IMR-90 (cell line): ENCODE measurements around the gene IFNA4. TPM values are rescaled to one million over a fixed set of nuclear protein-coding genes. Genes with fewer than 3 reads are reported as not detected.
"Not testable (repeated sequence)": the region's sequence is repeated elsewhere in the genome, so short reads cannot be mapped to it uniquely, and the experiment has no call there.

ENCODE experiments used
- ATAC-seq: fragments of 200-7000 bp; cut with Tn5 transposase; 2 replicates; pipeline ENCODE4 v1.9.1; 2020; ENCODE audit warnings: low read depth, mild to moderate bottlenecking, moderate library complexity
- BruUV-seq: library from RNA; stranded (reverse); fragments of 400-500 nt; replicated peaks from 2 replicates; lab custom pipeline; 2021; lab: Mats Ljungman, UMichigan
- CTCF ChIA-PET: fragments of 300-600 bp; formaldehyde crosslinking; extraction: SDS; loops from one replicate; lab custom pipeline; 2021; ENCODE audit warnings: antibody characterized with exemption; lab: Yijun Ruan, JAX
- POLR2A ChIA-PET: fragments of 300-600 bp; sonication (Branson Sonifier 250); formaldehyde crosslinking; loops from one replicate; lab custom pipeline; 2022; ENCODE audit warnings: antibody characterized with exemption; ENCODE audit not compliant: unreplicated experiment; lab: Charles Lee
- DNase-seq: peaks from one replicate; pipeline ENCODE4 v3.0.0; 2013
- H2AFZ ChIP-seq: replicated peaks from 2 replicates; pipeline ENCODE3; 2013; ENCODE audit warnings: low read length, mild to moderate bottlenecking; ENCODE audit not compliant: poor library complexity
- H2AK5ac ChIP-seq: 2 replicates; pipeline ENCODE4 v1.6.1; 2013; ENCODE audit warnings: low read depth, low read length, inconsistent platforms
- H2AK9ac ChIP-seq: replicated peaks from 2 replicates; pipeline ENCODE3; 2013; ENCODE audit warnings: mild to moderate bottlenecking, low read depth, low read length, moderate library complexity; ENCODE audit not compliant: poor library complexity
- H2BK120ac ChIP-seq: 2 replicates; pipeline ENCODE4 v1.6.1; 2013; ENCODE audit warnings: low read depth, low read length, inconsistent platforms
- H2BK15ac ChIP-seq: 3 replicates; pipeline ENCODE4 v1.6.1; 2013; ENCODE audit warnings: low read depth, low read length, inconsistent platforms
- H2BK20ac ChIP-seq: 2 replicates; pipeline ENCODE4 v1.6.1; 2013; ENCODE audit warnings: low read depth, mild to moderate bottlenecking, inconsistent platforms, low read length, moderate library complexity
- H2BK5ac ChIP-seq: 2 replicates; pipeline ENCODE4 v1.6.1; 2013; ENCODE audit warnings: mild to moderate bottlenecking, low read depth, low read length, inconsistent platforms; ENCODE audit not compliant: poor library complexity, severe bottlenecking
- H3K14ac ChIP-seq: replicated peaks from 2 replicates; pipeline ENCODE4 v1.6.1; 2013; ENCODE audit warnings: low read depth, low read length, inconsistent platforms
- H3K18ac ChIP-seq: 2 replicates; pipeline ENCODE4 v1.6.1; 2013; ENCODE audit warnings: low read depth, low read length, control low read depth
- H3K23ac ChIP-seq: 2 replicates; pipeline ENCODE4 v1.6.1; 2013; ENCODE audit warnings: low read depth, low read length, inconsistent platforms
- H3K27ac ChIP-seq: 2 replicates; pipeline ENCODE4 v1.5.1; 2013; ENCODE audit warnings: mild to moderate bottlenecking, control low read depth, low read length; ENCODE audit not compliant: insufficient read depth
- H3K27me3 ChIP-seq: 2 replicates; pipeline ENCODE4 v1.6.1; 2013; ENCODE audit warnings: low read length; ENCODE audit not compliant: control insufficient read depth, insufficient read depth
- H3K36me3 ChIP-seq: 2 replicates; pipeline ENCODE4 v1.6.1; 2013; ENCODE audit warnings: low read length, mixed read lengths; ENCODE audit not compliant: control insufficient read depth, insufficient read depth
- H3K4ac ChIP-seq: 2 replicates; pipeline ENCODE4 v1.6.1; 2013; ENCODE audit warnings: low read depth, low read length, inconsistent platforms
- H3K4me1 ChIP-seq: 2 replicates; pipeline ENCODE4 v1.6.1; 2013; ENCODE audit warnings: low read length, mixed read lengths; ENCODE audit not compliant: control insufficient read depth, insufficient read depth
- H3K4me2 ChIP-seq: 2 replicates; pipeline ENCODE4 v1.6.1; 2013; ENCODE audit warnings: low read depth, mild to moderate bottlenecking, control low read depth, low read length, moderate library complexity
- H3K4me3 ChIP-seq: 2 replicates; pipeline ENCODE4 v1.5.1; 2013; ENCODE audit warnings: low read depth, mild to moderate bottlenecking, control low read depth, low read length, moderate library complexity; ENCODE audit not compliant: insufficient read depth
- H3K56ac ChIP-seq: 2 replicates; pipeline ENCODE4 v1.6.1; 2013; ENCODE audit warnings: low read length, inconsistent platforms; ENCODE audit not compliant: insufficient read depth; ENCODE audit errors: extremely low read depth
- H3K79me1 ChIP-seq, 2 experiments: 2 replicates each; pipeline ENCODE4 v1.6.1; 2013; ENCODE audit warnings: low read length in 2 of 2, inconsistent platforms in 1 of 2, low read depth in 1 of 2
- H3K9ac ChIP-seq: 2 replicates; pipeline ENCODE4 v1.6.1; 2013; ENCODE audit warnings: low read depth, low read length, control low read depth
- H3K9me1 ChIP-seq: 2 replicates; pipeline ENCODE4 v1.6.1; 2013; ENCODE audit warnings: low read length, inconsistent platforms; ENCODE audit not compliant: insufficient read depth
- H3K9me3 ChIP-seq: 2 replicates; pipeline ENCODE4 v1.6.1; 2013; ENCODE audit warnings: low read length; ENCODE audit not compliant: control insufficient read depth, insufficient read depth
- H4K20me1 ChIP-seq: 2 replicates; pipeline ENCODE4 v1.6.1; 2013; ENCODE audit warnings: low read length, inconsistent platforms; ENCODE audit not compliant: insufficient read depth
- H4K5ac ChIP-seq: 2 replicates; pipeline ENCODE4 v1.6.1; 2013; ENCODE audit warnings: mild to moderate bottlenecking, low read depth, low read length, control low read depth
- H4K8ac ChIP-seq, 2 experiments: 2 replicates each; pipeline ENCODE4 v1.6.1; 2013; ENCODE audit warnings: low read depth in 2 of 2, low read length in 2 of 2, control low read depth in 1 of 2, inconsistent platforms in 1 of 2
- H4K91ac ChIP-seq: 2 replicates; pipeline ENCODE4 v1.6.1; 2013; ENCODE audit warnings: low read depth, low read length, inconsistent platforms; ENCODE audit not compliant: insufficient read depth
- BHLHE40 ChIP-seq: fragments of 150-350 bp; IDR thresholded peaks from 2 replicates; pipeline ENCODE4 v1.6.1; 2016; ENCODE audit warnings: mild to moderate bottlenecking, low read depth, low read length
- POLR2A ChIP-seq: IDR thresholded peaks from 2 replicates; pipeline ENCODE4 v1.6.1; 2012; ENCODE audit warnings: mild to moderate bottlenecking, low read depth, low read length
- WGBS, 2 experiments: methylation state at CpG; one replicate each; pipeline versions ENCODE4 v1.1.5 to v1.1.7; 2013; ENCODE audit warnings: missing lambda C conversion rate in 2 of 2; ENCODE audit not compliant: insufficient read length in 1 of 2; ENCODE audit errors: extremely low coverage in 2 of 2; 5-methylcytosine and 5-hydroxymethylcytosine counted together
- dilution Hi-C: fragments of 300-500 bp; cut with HindIII; formaldehyde crosslinking; loops from one replicate; pipeline ENCODE4 v1.14.3; 2018; ENCODE audit warnings: low sequenced_read_pairs; ENCODE audit not compliant: unreplicated experiment
- in situ Hi-C: fragments of 300-500 bp; cut with MboI; formaldehyde crosslinking; loops from 3 replicates; pipeline ENCODE4 v1.14.3; 2019; ENCODE audit warnings: low sequenced_read_pairs, inconsistent platforms, mixed read lengths
- intact Hi-C: fragments of 100-400 bp; cut with micrococcal nuclease; formaldehyde crosslinking; loops from 2 replicates; pipeline ENCODE4 v1.10.0; 2022
- polyA plus RNA-seq, 3 experiments: library from polyadenylated mRNA; depleted of rRNA; stranded (reverse); fragments of >200 nt; gene quantifications; 2 replicates each; pipeline ENCODE4 v1.2.3, GENCODE V29; 2012; ENCODE audit warnings: low replicate concordance in 1 of 3
- total RNA-seq: library from RNA; depleted of rRNA; stranded (reverse); fragments of >200 nt; gene quantifications from 2 replicates; pipeline ENCODE4 v1.2.3, GENCODE V29; 2012

Gene IFNA4
- total and polyA plus RNA-seq, 2 of the 4 experiments (the other 2 are of a cell fraction), result not detected

DNA sequence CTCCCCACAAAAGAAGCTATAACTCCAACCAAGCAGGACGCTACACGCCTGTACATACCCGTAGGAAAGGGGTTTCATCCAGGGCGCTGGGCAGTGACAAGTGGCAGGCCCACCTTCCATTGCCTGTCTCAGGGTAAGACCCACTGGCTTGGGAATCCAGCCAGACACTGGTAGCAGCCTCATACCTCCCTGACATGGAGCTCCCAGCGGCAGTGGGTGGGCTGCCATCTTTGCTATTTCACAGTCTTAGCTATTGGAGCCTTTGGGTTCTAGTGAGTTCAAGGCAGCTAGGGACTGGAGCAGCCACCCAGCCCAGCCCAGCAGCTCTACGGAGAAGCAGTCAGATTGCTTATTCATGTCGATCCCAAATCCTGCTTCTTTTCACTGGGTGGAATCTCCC is 22.9 kb upstream of the IFNA4 start:
- ChIA-PET CTCF (no interaction called here), POLR2A (no interaction called here)
- no peaks in the 10 kb centered on the region for H3K36me3 ChIP-seq
- ATAC-seq (no peak), DNase-seq (no peak)
- H3K18ac ChIP-seq, result no peak overlapping the region
- in situ Hi-C loops (loop anchor here (25.0 kb wide), 1 partner anchor 577 kb away; no protein-coding TSS in a partner anchor), intact Hi-C loops (no loop called here), dilution Hi-C loops (no loop called here)
- 55% methylated on average over 5 of the region's 7 CpGs; no CpG with 5 or more reads in 1 of the 2 experiments for WGBS, 2 experiments
- H2BK15ac ChIP-seq, result no peak overlapping the region
- no peaks in the 10 kb centered on the region for H3K4me1 ChIP-seq
- H2AFZ ChIP-seq, result no peak overlapping the region
- H3K27me3 ChIP-seq, result no peaks in the 10 kb centered on the region
- no peak for TF ChIP-seq POLR2A
- TF ChIP-seq BHLHE40, result no peak
- no peak overlapping the region for H2BK120ac ChIP-seq
- no peak overlapping the region for H4K8ac ChIP-seq
- H4K91ac ChIP-seq, result no peak overlapping the region
- H3K4ac ChIP-seq, result no peak overlapping the region
- H3K79me1 ChIP-seq, result no peaks in the 10 kb centered on the region
- H3K4me2 ChIP-seq, result no peak overlapping the region
- no peak overlapping the region for H3K9ac ChIP-seq
- H3K4me3 ChIP-seq, result no peak overlapping the region
- H3K14ac ChIP-seq, result no peak overlapping the region
- H4K5ac ChIP-seq, result no peak overlapping the region
- no peak overlapping the region for H3K23ac ChIP-seq
- H3K9me3 ChIP-seq, result no peaks in the 10 kb centered on the region
- no peaks in the 10 kb centered on the region for H4K20me1 ChIP-seq
- H2BK5ac ChIP-seq, result no peak overlapping the region
- H3K27ac ChIP-seq, result no peak overlapping the region
- H3K56ac ChIP-seq, result no peak overlapping the region
- H2BK20ac ChIP-seq, result no peak overlapping the region
- H3K9me1 ChIP-seq, result no peaks in the 10 kb centered on the region
- no peak overlapping the region for H2AK5ac ChIP-seq
- no peak overlapping the region for H2AK9ac ChIP-seq
- no TSS peak for BruUV-seq

DNA sequence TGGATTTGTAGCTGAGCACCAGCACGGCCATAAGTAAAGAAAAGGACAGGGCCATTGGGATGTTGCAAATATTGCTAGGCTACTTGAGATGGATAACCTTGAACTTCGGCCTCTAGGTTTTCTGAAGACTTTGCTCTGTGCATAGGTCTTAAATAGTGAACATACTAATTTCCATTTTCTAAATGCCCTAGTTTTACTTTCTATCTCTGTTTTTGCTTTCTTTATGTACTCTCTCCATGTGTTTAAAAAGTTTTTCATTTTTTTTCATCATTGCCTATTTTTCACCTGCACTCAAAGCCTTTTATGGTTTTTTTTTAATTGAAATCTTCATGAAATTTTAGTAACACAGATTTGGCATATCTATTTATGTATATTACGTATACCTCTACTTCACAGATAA is 19.7 kb upstream of the IFNA4 start, which contains the start of gene IFNA10:
IFNA10 (minus strand) TSS at position 101 of the 400 bp plus-strand sequence; CDS start at position 55, 46 bp downstream.
- H3K9me1 ChIP-seq, H2BK20ac ChIP-seq, H4K8ac ChIP-seq, H3K4me2 ChIP-seq, H3K4me3 ChIP-seq, H3K4ac ChIP-seq, intact Hi-C loops, H2AFZ ChIP-seq, H4K91ac ChIP-seq, DNase-seq, H2BK5ac ChIP-seq, H3K18ac ChIP-seq, H3K9me3 ChIP-seq, BruUV-seq, H2AK5ac ChIP-seq, H4K5ac ChIP-seq, H3K27ac ChIP-seq, H3K4me1 ChIP-seq, H3K14ac ChIP-seq, ATAC-seq, H4K20me1 ChIP-seq, H2BK120ac ChIP-seq, H3K79me1 ChIP-seq, H2BK15ac ChIP-seq, POLR2A ChIA-PET, H3K9ac ChIP-seq, H3K23ac ChIP-seq, dilution Hi-C loops, H2AK9ac ChIP-seq, H3K56ac ChIP-seq, H3K36me3 ChIP-seq, CTCF ChIA-PET, H3K27me3 ChIP-seq: not testable (repeated sequence)
- no CpG with 5 or more reads among the region's 3 CpGs for WGBS, 2 experiments
- in situ Hi-C loops, result loop anchor here (25.0 kb wide), 1 partner anchor 580 kb away; no protein-coding TSS in a partner anchor
